Erythroblast (primary cell): ENCODE results near the gene ERBB4.
A peak's percentile ranks its signal among the peaks of the same experiment; 100 is the strongest.

Source experiments
- DNase-seq, 2 experiments: peaks; one replicate each; lab custom pipeline; 2025; lab: John Stamatoyannopoulos, UW
- GATA1 ChIP-seq: IDR thresholded peaks from 2 replicates; pipeline ENCODE4 v1.6.1; 2011; ENCODE audit warnings: low read depth, mild to moderate bottlenecking, control low read depth, low read length, moderate library complexity
- POLR2A ChIP-seq: IDR thresholded peaks from 2 replicates; pipeline ENCODE4 v1.6.1; 2011; ENCODE audit warnings: mild to moderate bottlenecking, low read length

The ERBB4 gene

DNA sequence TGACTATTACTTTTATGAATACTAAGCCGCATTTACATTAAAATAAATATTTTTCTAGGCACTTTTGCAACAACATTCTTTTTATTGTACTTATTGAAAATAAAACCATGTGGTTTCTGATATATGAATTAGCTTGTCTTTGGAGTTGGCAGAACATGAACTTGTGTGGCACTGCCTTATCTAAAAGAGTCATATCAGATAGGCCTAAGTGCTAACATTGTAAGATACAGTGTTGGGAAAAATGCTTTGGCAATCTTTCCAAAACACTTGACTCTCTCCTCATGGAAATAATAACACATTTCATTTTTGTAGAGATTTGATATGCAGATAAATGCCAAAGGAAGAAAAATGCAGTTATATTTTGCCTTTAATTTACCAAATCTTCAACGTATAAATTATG, 191.7 kb downstream of the ERBB4 start:
- TF ChIP-seq POLR2A (no peak), GATA1 (no peak)
- peak in 1 of 2 experiments; percentile 4 for DNase-seq

GRCh38 chr2:212345966-212346365, 192.6 kb downstream of the ERBB4 start:
- TF ChIP-seq POLR2A (no peak), GATA1 (no peak)
- no peak for DNase-seq

GRCh38 chr2:212344131-212344530, 194.5 kb downstream of the ERBB4 start:
- TF ChIP-seq POLR2A (no peak), GATA1 (no peak)
- no peak for DNase-seq

GRCh38 chr2:212343167-212343566, 195.4 kb downstream of the ERBB4 start:
- TF ChIP-seq GATA1: no peak
- no peak for TF ChIP-seq POLR2A
- no peak for DNase-seq

GRCh38 chr2:212337486-212338343, 200.9 kb downstream of the ERBB4 start:
- no peak for DNase-seq
- TF ChIP-seq GATA1 (no peak), POLR2A (no peak)

DNA sequence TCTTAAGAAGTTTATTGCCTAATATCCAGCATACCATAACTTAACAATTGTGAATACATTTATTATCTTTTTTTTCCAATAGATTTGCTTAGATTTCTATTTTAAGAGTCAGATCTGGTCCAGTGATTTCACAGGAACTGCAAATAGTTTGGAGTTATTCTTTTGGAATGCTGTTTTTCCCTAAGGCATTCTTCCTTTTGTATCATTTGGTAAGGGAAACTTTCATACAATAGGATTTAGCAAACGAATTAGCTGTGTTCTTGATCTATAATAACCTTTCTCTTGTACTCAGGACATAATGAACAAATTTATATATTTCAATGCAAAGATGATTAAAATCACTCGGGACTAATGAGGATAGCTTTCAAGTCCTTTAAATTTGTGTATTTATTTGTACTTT, 201.6 kb downstream of the ERBB4 start:
- TF ChIP-seq POLR2A: no peak
- no peak for TF ChIP-seq GATA1
- no peak for DNase-seq

DNA sequence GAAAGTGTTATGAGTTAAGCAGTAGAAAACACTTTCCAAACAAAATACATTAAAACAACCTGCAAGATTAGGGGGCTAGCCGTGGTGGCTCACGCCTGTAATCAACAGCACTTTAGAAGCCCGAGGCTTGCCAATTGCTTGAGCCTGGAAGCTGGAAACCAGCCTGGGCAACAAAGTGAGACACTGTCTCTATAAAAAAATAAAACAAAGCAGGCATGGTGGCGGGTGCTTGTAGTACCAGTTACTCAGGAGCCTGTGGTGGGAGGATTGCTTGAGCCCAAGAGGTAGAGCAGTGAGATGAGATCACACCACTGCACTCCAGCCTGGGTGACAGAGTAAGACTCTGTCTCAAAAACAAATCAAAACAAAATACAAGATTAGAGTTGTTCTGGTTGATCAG, 208.3 kb downstream of the ERBB4 start:
- DNase-seq: no peak
- no peak for TF ChIP-seq POLR2A
- TF ChIP-seq GATA1: no peak

GRCh38 chr2:212328712-212329496, 209.7 kb downstream of the ERBB4 start:
- no peak for TF ChIP-seq GATA1
- no peak for TF ChIP-seq POLR2A
- no peak for DNase-seq

DNA sequence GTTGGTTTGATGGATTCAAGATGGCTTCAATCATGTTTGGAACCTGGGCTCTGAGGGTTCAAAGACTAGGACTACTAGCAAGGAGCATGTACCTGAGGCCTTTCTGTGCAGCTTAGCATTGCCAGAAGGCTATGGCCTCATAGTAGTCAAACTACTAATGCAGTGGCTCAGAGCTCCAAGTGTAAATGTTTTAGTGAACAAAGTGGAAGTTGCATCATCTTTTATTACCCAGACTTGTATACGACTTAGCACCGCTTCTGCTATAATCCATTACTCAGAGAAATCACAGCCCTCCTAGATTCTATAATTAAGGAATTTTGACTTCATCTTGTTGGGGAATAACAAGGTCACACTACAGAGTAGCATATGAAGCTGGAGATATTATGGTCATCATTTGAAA, 210.5 kb downstream of the ERBB4 start:
- TF ChIP-seq GATA1 (no peak), POLR2A (no peak)
- DNase-seq: no peak

- DNase-seq: no peak
- no peak for TF ChIP-seq POLR2A
- TF ChIP-seq GATA1: no peak
Measured at GRCh38 chr2:212327171-212327809, 211.3 kb downstream of the ERBB4 start.

GRCh38 chr2:212318636-212319035, 220.0 kb downstream of the ERBB4 start:
- no peak for TF ChIP-seq GATA1
- DNase-seq: no peak

DNA sequence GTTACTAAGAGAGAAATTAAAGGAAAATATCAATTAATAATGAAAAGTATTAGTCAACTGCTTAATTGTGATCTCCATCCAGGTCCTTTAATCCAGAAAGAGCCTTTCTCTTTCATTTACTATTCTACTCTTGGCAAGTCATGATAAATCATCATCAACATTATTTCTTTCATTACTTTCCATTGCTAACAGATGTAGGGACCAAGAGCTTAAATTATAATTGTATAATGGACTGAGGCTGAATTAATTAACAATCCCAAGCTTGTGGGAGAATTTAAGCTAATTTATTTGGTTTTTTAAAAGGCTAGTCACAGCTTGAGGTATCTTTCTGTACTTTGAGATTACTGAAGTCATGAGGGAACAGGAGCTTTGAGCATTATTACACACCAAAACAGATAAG, 223.9 kb downstream of the ERBB4 start:
- no peak for DNase-seq
- TF ChIP-seq POLR2A: no peak
- no peak for TF ChIP-seq GATA1

DNA sequence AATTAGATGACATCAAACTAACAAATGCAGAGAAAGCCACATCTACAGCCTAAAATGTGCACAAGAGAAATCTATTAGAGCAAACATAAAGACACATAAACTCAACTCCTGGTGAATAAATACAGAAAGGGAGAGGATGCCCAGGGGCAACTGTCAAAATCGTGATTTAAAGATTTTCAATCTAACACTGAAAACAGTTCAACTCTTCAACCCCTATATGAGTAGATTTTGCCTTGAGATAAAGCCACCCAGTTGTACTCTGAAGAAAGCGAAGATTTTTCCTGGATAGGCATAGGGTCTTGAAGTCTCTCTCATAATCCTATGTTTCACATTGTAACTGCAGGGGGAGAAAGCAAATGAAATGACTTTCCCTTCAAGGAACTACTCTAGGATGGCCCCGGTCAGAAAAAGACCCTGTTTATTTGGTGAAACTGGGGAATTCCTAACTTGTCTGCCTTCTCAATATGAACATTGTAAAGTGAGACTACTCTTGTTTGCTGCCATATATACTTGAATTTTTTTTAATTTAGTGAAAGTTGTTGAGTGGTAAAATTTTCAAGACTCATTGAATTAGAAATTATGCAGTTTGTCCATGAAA, 226.7 kb downstream of the ERBB4 start:
- no peak for DNase-seq
- no peak for TF ChIP-seq GATA1
- no peak for TF ChIP-seq POLR2A
